IMR-90 (cell line): ENCODE data around the gene PIK3R5. TPM values are rescaled to one million over a fixed set of nuclear protein-coding genes. Genes with fewer than 3 reads are reported as not detected.

ENCODE experiments used
- ATAC-seq: fragments of 200-7000 bp; cut with Tn5 transposase; 2 replicates; pipeline ENCODE4 v1.9.1; 2020; ENCODE audit warnings: low read depth, mild to moderate bottlenecking, moderate library complexity
- BruUV-seq: library from RNA; stranded (reverse); fragments of 400-500 nt; replicated peaks from 2 replicates; lab custom pipeline; 2021; lab: Mats Ljungman, UMichigan
- CTCF ChIA-PET: fragments of 300-600 bp; formaldehyde crosslinking; extraction: SDS; loops from one replicate; lab custom pipeline; 2021; ENCODE audit warnings: antibody characterized with exemption; lab: Yijun Ruan, JAX
- POLR2A ChIA-PET: fragments of 300-600 bp; sonication (Branson Sonifier 250); formaldehyde crosslinking; loops from one replicate; lab custom pipeline; 2022; ENCODE audit warnings: antibody characterized with exemption; ENCODE audit not compliant: unreplicated experiment; lab: Charles Lee
- DNase-seq: peaks from one replicate; pipeline ENCODE4 v3.0.0; 2013
- H2AFZ ChIP-seq: replicated peaks from 2 replicates; pipeline ENCODE3; 2013; ENCODE audit warnings: low read length, mild to moderate bottlenecking; ENCODE audit not compliant: poor library complexity
- H2AK5ac ChIP-seq: 2 replicates; pipeline ENCODE4 v1.6.1; 2013; ENCODE audit warnings: low read depth, low read length, inconsistent platforms
- H2AK9ac ChIP-seq: replicated peaks from 2 replicates; pipeline ENCODE3; 2013; ENCODE audit warnings: mild to moderate bottlenecking, low read depth, low read length, moderate library complexity; ENCODE audit not compliant: poor library complexity
- H2BK120ac ChIP-seq: 2 replicates; pipeline ENCODE4 v1.6.1; 2013; ENCODE audit warnings: low read depth, low read length, inconsistent platforms
- H2BK15ac ChIP-seq: 3 replicates; pipeline ENCODE4 v1.6.1; 2013; ENCODE audit warnings: low read depth, low read length, inconsistent platforms
- H2BK20ac ChIP-seq: 2 replicates; pipeline ENCODE4 v1.6.1; 2013; ENCODE audit warnings: low read depth, mild to moderate bottlenecking, inconsistent platforms, low read length, moderate library complexity
- H2BK5ac ChIP-seq: 2 replicates; pipeline ENCODE4 v1.6.1; 2013; ENCODE audit warnings: mild to moderate bottlenecking, low read depth, low read length, inconsistent platforms; ENCODE audit not compliant: poor library complexity, severe bottlenecking
- H3K14ac ChIP-seq: replicated peaks from 2 replicates; pipeline ENCODE4 v1.6.1; 2013; ENCODE audit warnings: low read depth, low read length, inconsistent platforms
- H3K18ac ChIP-seq: 2 replicates; pipeline ENCODE4 v1.6.1; 2013; ENCODE audit warnings: low read depth, low read length, control low read depth
- H3K23ac ChIP-seq: 2 replicates; pipeline ENCODE4 v1.6.1; 2013; ENCODE audit warnings: low read depth, low read length, inconsistent platforms
- H3K27ac ChIP-seq: 2 replicates; pipeline ENCODE4 v1.5.1; 2013; ENCODE audit warnings: mild to moderate bottlenecking, control low read depth, low read length; ENCODE audit not compliant: insufficient read depth
- H3K27me3 ChIP-seq: 2 replicates; pipeline ENCODE4 v1.6.1; 2013; ENCODE audit warnings: low read length; ENCODE audit not compliant: control insufficient read depth, insufficient read depth
- H3K36me3 ChIP-seq: 2 replicates; pipeline ENCODE4 v1.6.1; 2013; ENCODE audit warnings: low read length, mixed read lengths; ENCODE audit not compliant: control insufficient read depth, insufficient read depth
- H3K4ac ChIP-seq: 2 replicates; pipeline ENCODE4 v1.6.1; 2013; ENCODE audit warnings: low read depth, low read length, inconsistent platforms
- H3K4me1 ChIP-seq: 2 replicates; pipeline ENCODE4 v1.6.1; 2013; ENCODE audit warnings: low read length, mixed read lengths; ENCODE audit not compliant: control insufficient read depth, insufficient read depth
- H3K4me2 ChIP-seq: 2 replicates; pipeline ENCODE4 v1.6.1; 2013; ENCODE audit warnings: low read depth, mild to moderate bottlenecking, control low read depth, low read length, moderate library complexity
- H3K4me3 ChIP-seq: 2 replicates; pipeline ENCODE4 v1.5.1; 2013; ENCODE audit warnings: low read depth, mild to moderate bottlenecking, control low read depth, low read length, moderate library complexity; ENCODE audit not compliant: insufficient read depth
- H3K56ac ChIP-seq: 2 replicates; pipeline ENCODE4 v1.6.1; 2013; ENCODE audit warnings: low read length, inconsistent platforms; ENCODE audit not compliant: insufficient read depth; ENCODE audit errors: extremely low read depth
- H3K79me1 ChIP-seq, 2 experiments: 2 replicates each; pipeline ENCODE4 v1.6.1; 2013; ENCODE audit warnings: low read length in 2 of 2, inconsistent platforms in 1 of 2, low read depth in 1 of 2
- H3K9ac ChIP-seq: 2 replicates; pipeline ENCODE4 v1.6.1; 2013; ENCODE audit warnings: low read depth, low read length, control low read depth
- H3K9me1 ChIP-seq: 2 replicates; pipeline ENCODE4 v1.6.1; 2013; ENCODE audit warnings: low read length, inconsistent platforms; ENCODE audit not compliant: insufficient read depth
- H3K9me3 ChIP-seq: 2 replicates; pipeline ENCODE4 v1.6.1; 2013; ENCODE audit warnings: low read length; ENCODE audit not compliant: control insufficient read depth, insufficient read depth
- H4K20me1 ChIP-seq: 2 replicates; pipeline ENCODE4 v1.6.1; 2013; ENCODE audit warnings: low read length, inconsistent platforms; ENCODE audit not compliant: insufficient read depth
- H4K5ac ChIP-seq: 2 replicates; pipeline ENCODE4 v1.6.1; 2013; ENCODE audit warnings: mild to moderate bottlenecking, low read depth, low read length, control low read depth
- H4K8ac ChIP-seq, 2 experiments: 2 replicates each; pipeline ENCODE4 v1.6.1; 2013; ENCODE audit warnings: low read depth in 2 of 2, low read length in 2 of 2, control low read depth in 1 of 2, inconsistent platforms in 1 of 2
- H4K91ac ChIP-seq: 2 replicates; pipeline ENCODE4 v1.6.1; 2013; ENCODE audit warnings: low read depth, low read length, inconsistent platforms; ENCODE audit not compliant: insufficient read depth
- FOS ChIP-seq: fragments of 150-350 bp; IDR thresholded peaks from 2 replicates; pipeline ENCODE4 v1.6.1; 2016; ENCODE audit warnings: low read depth, low read length
- MXI1 ChIP-seq: IDR thresholded peaks from 2 replicates; pipeline ENCODE4 v1.6.1; 2012; ENCODE audit warnings: low read depth, mild to moderate bottlenecking, low read length, moderate library complexity, borderline replicate concordance
- NFE2L2 ChIP-seq: fragments of 150-350 bp; IDR thresholded peaks from 2 replicates; pipeline ENCODE4 v1.6.1; 2016; ENCODE audit warnings: low read depth, mild to moderate bottlenecking, low read length
- POLR2A ChIP-seq: IDR thresholded peaks from 2 replicates; pipeline ENCODE4 v1.6.1; 2012; ENCODE audit warnings: mild to moderate bottlenecking, low read depth, low read length
- RAD21 ChIP-seq: IDR thresholded peaks from 2 replicates; pipeline ENCODE4 v1.6.1; 2012; ENCODE audit warnings: low read length, improper control_type of control experiment
- RFX5 ChIP-seq: IDR thresholded peaks from 2 replicates; pipeline ENCODE4 v1.8.0; 2012; ENCODE audit warnings: low read depth, mild to moderate bottlenecking, low read length, moderate library complexity
- SMC3 ChIP-seq: fragments of 150-350 bp; IDR thresholded peaks from 2 replicates; pipeline ENCODE4 v1.6.1; 2016; ENCODE audit warnings: low read depth, mild to moderate bottlenecking, antibody characterized with exemption, low read length, moderate library complexity
- USF2 ChIP-seq: fragments of 150-350 bp; IDR thresholded peaks from 2 replicates; pipeline ENCODE4 v1.6.1; 2017; ENCODE audit warnings: mild to moderate bottlenecking, antibody characterized with exemption, low read length, low read depth
- WGBS, 2 experiments: methylation state at CpG; one replicate each; pipeline versions ENCODE4 v1.1.5 to v1.1.7; 2013; ENCODE audit warnings: missing lambda C conversion rate in 2 of 2; ENCODE audit not compliant: insufficient read length in 1 of 2; ENCODE audit errors: extremely low coverage in 2 of 2; 5-methylcytosine and 5-hydroxymethylcytosine counted together
- dilution Hi-C: fragments of 300-500 bp; cut with HindIII; formaldehyde crosslinking; loops from one replicate; pipeline ENCODE4 v1.14.3; 2018; ENCODE audit warnings: low sequenced_read_pairs; ENCODE audit not compliant: unreplicated experiment
- in situ Hi-C: fragments of 300-500 bp; cut with MboI; formaldehyde crosslinking; loops from 3 replicates; pipeline ENCODE4 v1.14.3; 2019; ENCODE audit warnings: low sequenced_read_pairs, inconsistent platforms, mixed read lengths
- intact Hi-C: fragments of 100-400 bp; cut with micrococcal nuclease; formaldehyde crosslinking; loops from 2 replicates; pipeline ENCODE4 v1.10.0; 2022
- polyA plus RNA-seq, 3 experiments: library from polyadenylated mRNA; depleted of rRNA; stranded (reverse); fragments of >200 nt; gene quantifications; 2 replicates each; pipeline ENCODE4 v1.2.3, GENCODE V29; 2012; ENCODE audit warnings: low replicate concordance in 1 of 3
- total RNA-seq: library from RNA; depleted of rRNA; stranded (reverse); fragments of >200 nt; gene quantifications from 2 replicates; pipeline ENCODE4 v1.2.3, GENCODE V29; 2012

The PIK3R5 gene
- total and polyA plus RNA-seq, 2 of the 4 experiments (the other 2 are of a cell fraction): not detected

GRCh38 chr17:8904201-8904600, 61.3 kb downstream of the PIK3R5 start:
- no TSS peak for BruUV-seq
- Histone ChIP-seq H3K36me3 (no peaks in the 10 kb centered on the region), H2AK5ac (no peak overlapping the region), H2AK9ac (no peak overlapping the region), H3K27me3 (no peaks in the 10 kb centered on the region), H3K4me1 (no peaks in the 10 kb centered on the region), H3K9me3 (no peaks in the 10 kb centered on the region), H3K56ac (no peak overlapping the region; the same call in 1 of the 2 replicates), H3K23ac (no peak overlapping the region), H3K4ac (no peak overlapping the region), H2BK20ac (no peak overlapping the region), H3K9me1 (no peaks in the 10 kb centered on the region), H3K9ac (no peak overlapping the region), H2AFZ (no peak overlapping the region), H3K4me3 (no peak overlapping the region), H3K79me1 (no peaks in the 10 kb centered on the region), H4K5ac (no peak overlapping the region), H2BK15ac (no peak overlapping the region), H4K8ac (no peak overlapping the region), H3K4me2 (no peak overlapping the region), H4K91ac (no peak overlapping the region), H4K20me1 (no peaks in the 10 kb centered on the region), H3K18ac (no peak overlapping the region), H2BK120ac (no peak overlapping the region), H3K14ac (no peak overlapping the region), H2BK5ac (no peak overlapping the region), H3K27ac (no peak overlapping the region)
- ATAC-seq: no peak
- TF ChIP-seq NFE2L2 (no peak), POLR2A (no peak), FOS (no peak), RFX5 (no peak), SMC3 (no peak), MXI1 (no peak), USF2 (no peak), RAD21 (no peak)
- intact Hi-C loops (no loop called here), dilution Hi-C loops (no loop called here), in situ Hi-C loops (no loop called here)
- 44% methylated on average over 1 of the region's 2 CpGs; no CpG with 5 or more reads in 1 of the 2 experiments for WGBS, 2 experiments
- DNase-seq: no peak
- CTCF ChIA-PET: no interaction called here
- POLR2A ChIA-PET: no interaction called here
